Breast epithelium (tissue), 3 donors: ENCODE results near the gene ADAMTS17.

Experiments used
- POLR2A ChIP-seq: fragments of 450-650 bp; IDR thresholded peaks from one replicate; pipeline ENCODE4 v1.6.1; 2016; ENCODE audit warnings: antibody characterized with exemption, mild to moderate bottlenecking, moderate library complexity
- TF ChIP-seq, protein P1 (sequence below), 3 donors: fragments of 450-650 bp; IDR thresholded peaks; one replicate each; pipeline ENCODE4 v1.5.1; 2016 to 2017; ENCODE audit warnings: antibody characterized with exemption in 3 of 3, mild to moderate bottlenecking in 3 of 3, moderate library complexity in 3 of 3

DNA sequence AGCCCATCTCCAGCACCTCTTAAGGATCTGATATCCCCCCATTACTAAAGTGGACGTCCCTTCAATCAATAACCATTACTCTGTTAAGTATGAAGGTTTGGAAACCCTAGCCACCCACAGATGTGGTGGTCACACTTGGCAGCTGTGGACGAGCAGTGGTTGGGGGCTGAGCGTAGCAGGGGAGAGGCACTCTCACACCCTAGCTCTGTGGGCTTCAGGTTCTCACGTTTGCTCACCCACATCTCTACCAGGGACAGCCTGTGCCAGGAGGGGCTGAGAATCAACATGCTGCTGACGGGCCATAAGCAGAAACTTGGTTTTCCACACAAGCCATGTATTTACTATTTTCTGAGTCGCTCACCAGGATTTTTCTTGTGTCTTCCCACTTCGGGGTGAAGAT is 287.2 kb downstream of the ADAMTS17 start:
- TF ChIP-seq, protein P1, sequence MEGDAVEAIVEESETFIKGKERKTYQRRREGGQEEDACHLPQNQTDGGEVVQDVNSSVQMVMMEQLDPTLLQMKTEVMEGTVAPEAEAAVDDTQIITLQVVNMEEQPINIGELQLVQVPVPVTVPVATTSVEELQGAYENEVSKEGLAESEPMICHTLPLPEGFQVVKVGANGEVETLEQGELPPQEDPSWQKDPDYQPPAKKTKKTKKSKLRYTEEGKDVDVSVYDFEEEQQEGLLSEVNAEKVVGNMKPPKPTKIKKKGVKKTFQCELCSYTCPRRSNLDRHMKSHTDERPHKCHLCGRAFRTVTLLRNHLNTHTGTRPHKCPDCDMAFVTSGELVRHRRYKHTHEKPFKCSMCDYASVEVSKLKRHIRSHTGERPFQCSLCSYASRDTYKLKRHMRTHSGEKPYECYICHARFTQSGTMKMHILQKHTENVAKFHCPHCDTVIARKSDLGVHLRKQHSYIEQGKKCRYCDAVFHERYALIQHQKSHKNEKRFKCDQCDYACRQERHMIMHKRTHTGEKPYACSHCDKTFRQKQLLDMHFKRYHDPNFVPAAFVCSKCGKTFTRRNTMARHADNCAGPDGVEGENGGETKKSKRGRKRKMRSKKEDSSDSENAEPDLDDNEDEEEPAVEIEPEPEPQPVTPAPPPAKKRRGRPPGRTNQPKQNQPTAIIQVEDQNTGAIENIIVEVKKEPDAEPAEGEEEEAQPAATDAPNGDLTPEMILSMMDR (IDR thresholded peaks at IDR 0.05): no peak
- TF ChIP-seq POLR2A: no peak
